ENCODE measurements around the gene BARHL1.

BARHL1 gene

GRCh38 chr9:132552041-132552440, 30.4 kb upstream of the BARHL1 start:
- no peak for DNase-seq (ENCODE audit: extremely low spot score)
- TF ChIP-seq FOXM1 (IDR thresholded peaks at IDR 0.05; ENCODE audit: borderline replicate concordance) (no peak), HDGF (IDR thresholded peaks at IDR 0.05; ENCODE audit: borderline replicate concordance) (no peak), FOXK2 (IDR thresholded peaks at IDR 0.05) (no peak), LEF1 (IDR thresholded peaks at IDR 0.05; ENCODE audit: borderline replicate concordance) (no peak), ARNT (IDR thresholded peaks at IDR 0.05) (no peak), L3MBTL2 (conservative IDR thresholded peaks at IDR 0.05) (no peak), SUZ12 (IDR thresholded peaks at IDR 0.05) (no peak), NFRKB (IDR thresholded peaks at IDR 0.05) (no peak), BHLHE40 (IDR thresholded peaks at IDR 0.05; ENCODE audit: borderline replicate concordance) (no peak), SP1 (IDR thresholded peaks at IDR 0.05) (no peak), ZNF384 (IDR thresholded peaks at IDR 0.05) (no peak)
- CTCF ChIA-PET = interaction anchor here (0.7 kb wide), 1 partner anchor 13 kb away, joined by 3 read pairs; no protein-coding TSS in a partner anchor
- POLR2A ChIA-PET = no interaction called here

DNA sequence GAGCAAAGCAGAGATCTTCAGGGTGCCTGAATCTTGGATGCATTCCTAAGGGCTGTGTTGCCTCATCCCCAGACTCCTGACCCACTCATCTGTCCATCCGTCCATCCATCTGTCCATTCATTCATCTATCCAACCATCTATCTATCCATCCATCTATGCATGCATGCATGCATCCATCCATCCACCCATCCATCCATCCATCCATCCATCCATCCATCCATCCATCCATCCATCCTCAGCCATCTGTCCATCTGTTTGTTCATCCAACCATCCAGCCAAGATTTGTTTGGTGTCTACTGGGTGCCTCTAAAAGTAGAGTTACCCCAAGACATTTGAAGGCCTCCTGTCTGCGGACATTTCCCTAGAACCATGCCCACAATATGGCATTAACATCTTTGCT, 27.7 kb upstream of the BARHL1 start:
- CTCF ChIA-PET = no interaction called here
- POLR2A ChIA-PET = no interaction called here
- DNase-seq (ENCODE audit: extremely low spot score) = no peak
- no peak for TF ChIP-seq FOXA1 (IDR thresholded peaks at IDR 0.05)
- TF ChIP-seq BHLHE40 (IDR thresholded peaks at IDR 0.05; ENCODE audit: borderline replicate concordance) = no peak
- no peak for TF ChIP-seq PKNOX1 (IDR thresholded peaks at IDR 0.05)
- TF ChIP-seq ELF4 (IDR thresholded peaks at IDR 0.05) = no peak
- TF ChIP-seq CTBP1 (IDR thresholded peaks at IDR 0.05; ENCODE audit: borderline replicate concordance) = no peak
- no peak for TF ChIP-seq ZNF384 (IDR thresholded peaks at IDR 0.05)
- TF ChIP-seq NFRKB (IDR thresholded peaks at IDR 0.05) = no peak
- TF ChIP-seq LEF1 (IDR thresholded peaks at IDR 0.05; ENCODE audit: borderline replicate concordance) = no peak
- TF ChIP-seq SUZ12 (IDR thresholded peaks at IDR 0.05) = no peak
- TF ChIP-seq FOXK2 (IDR thresholded peaks at IDR 0.05) = no peak
- no peak for TF ChIP-seq L3MBTL2 (conservative IDR thresholded peaks at IDR 0.05)
- no peak for TF ChIP-seq ARNT (IDR thresholded peaks at IDR 0.05)
- TF ChIP-seq SP1 (IDR thresholded peaks at IDR 0.05) = no peak
- no peak for TF ChIP-seq FOXM1 (IDR thresholded peaks at IDR 0.05; ENCODE audit: borderline replicate concordance)
- TF ChIP-seq TARDBP (IDR thresholded peaks at IDR 0.05) = no peak

GRCh38 chr9:132555528-132555927, 26.9 kb upstream of the BARHL1 start:
- TF ChIP-seq NFRKB (IDR thresholded peaks at IDR 0.05) (no peak), L3MBTL2 (conservative IDR thresholded peaks at IDR 0.05) (no peak), SUZ12 (IDR thresholded peaks at IDR 0.05) (no peak), BHLHE40 (IDR thresholded peaks at IDR 0.05; ENCODE audit: borderline replicate concordance) (no peak), LEF1 (IDR thresholded peaks at IDR 0.05; ENCODE audit: borderline replicate concordance) (no peak), TARDBP (IDR thresholded peaks at IDR 0.05) (no peak), PKNOX1 (IDR thresholded peaks at IDR 0.05) (no peak), CTBP1 (IDR thresholded peaks at IDR 0.05; ENCODE audit: borderline replicate concordance) (no peak), FOXK2 (IDR thresholded peaks at IDR 0.05) (no peak), FOXA1 (IDR thresholded peaks at IDR 0.05) (no peak), ELF4 (IDR thresholded peaks at IDR 0.05) (no peak), FOXM1 (IDR thresholded peaks at IDR 0.05; ENCODE audit: borderline replicate concordance) (no peak), SP1 (IDR thresholded peaks at IDR 0.05) (no peak), ARNT (IDR thresholded peaks at IDR 0.05) (no peak), ZNF384 (IDR thresholded peaks at IDR 0.05) (no peak), HDGF (IDR thresholded peaks at IDR 0.05; ENCODE audit: borderline replicate concordance) (no peak)
- DNase-seq (ENCODE audit: extremely low spot score) = no peak
- ChIA-PET CTCF (no interaction called here), POLR2A (no interaction called here)

GRCh38 chr9:132556235-132556634, 26.2 kb upstream of the BARHL1 start:
- TF ChIP-seq ZNF384 (IDR thresholded peaks at IDR 0.05) = no peak
- no peak for DNase-seq (ENCODE audit: extremely low spot score)
- ChIA-PET POLR2A (no interaction called here), CTCF (no interaction called here)

DNA sequence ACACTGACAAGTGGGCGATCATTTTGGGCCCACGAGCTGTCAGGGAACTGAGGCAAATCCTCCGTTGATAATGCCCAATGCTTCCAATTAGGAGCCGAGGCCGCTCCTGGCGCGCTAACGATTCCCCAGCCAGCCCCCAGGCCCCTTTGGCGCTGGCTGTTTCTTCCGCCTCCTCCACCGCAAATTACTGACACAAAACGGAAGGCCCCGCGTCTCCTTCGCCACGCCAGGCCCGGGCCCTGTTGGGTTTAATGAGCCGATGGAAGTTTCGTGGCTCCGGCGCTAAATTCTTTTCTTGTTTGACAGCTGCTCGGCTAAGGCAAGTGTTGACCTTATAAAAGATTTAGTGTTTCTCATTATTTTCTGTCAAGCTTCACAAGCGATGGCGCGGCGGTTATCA, 25.7 kb upstream of the BARHL1 start:
- POLR2A ChIA-PET = no interaction called here
- no peak for DNase-seq (ENCODE audit: extremely low spot score)
- TF ChIP-seq TARDBP (IDR thresholded peaks at IDR 0.05) (no peak), FOXA1 (IDR thresholded peaks at IDR 0.05) (no peak), L3MBTL2 (conservative IDR thresholded peaks at IDR 0.05) (no peak), NFRKB (IDR thresholded peaks at IDR 0.05) (no peak)
- CTCF ChIA-PET = no interaction called here

DNA sequence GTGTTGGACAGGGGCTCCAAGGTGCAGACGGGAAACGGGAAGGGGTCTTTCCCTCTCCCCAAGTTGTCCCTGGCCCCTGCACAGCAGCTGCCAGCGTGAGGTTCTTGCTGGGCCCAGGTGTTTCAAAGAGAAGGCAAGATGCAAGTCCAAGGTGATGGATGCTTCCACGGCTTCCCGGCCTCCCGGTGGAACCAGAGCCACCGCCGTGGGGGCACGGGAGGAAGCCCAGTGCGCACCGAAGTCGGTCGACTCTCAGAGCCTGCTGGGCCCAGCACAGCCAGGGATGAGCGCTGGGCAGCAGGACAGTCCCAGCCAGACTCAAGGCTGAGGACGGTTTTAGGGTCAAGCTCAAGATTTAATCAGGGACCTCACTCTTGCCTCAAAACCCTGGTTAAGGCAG, 25.2 kb upstream of the BARHL1 start:
- POLR2A ChIA-PET = no interaction called here
- CTCF ChIA-PET = interaction anchor here (1.0 kb wide), 1 partner anchor 10 kb away, joined by 6 read pairs; no protein-coding TSS in a partner anchor
- TF ChIP-seq LEF1 (IDR thresholded peaks at IDR 0.05; ENCODE audit: borderline replicate concordance) (no peak), L3MBTL2 (conservative IDR thresholded peaks at IDR 0.05) (no peak)
- no peak for DNase-seq (ENCODE audit: extremely low spot score)

DNA sequence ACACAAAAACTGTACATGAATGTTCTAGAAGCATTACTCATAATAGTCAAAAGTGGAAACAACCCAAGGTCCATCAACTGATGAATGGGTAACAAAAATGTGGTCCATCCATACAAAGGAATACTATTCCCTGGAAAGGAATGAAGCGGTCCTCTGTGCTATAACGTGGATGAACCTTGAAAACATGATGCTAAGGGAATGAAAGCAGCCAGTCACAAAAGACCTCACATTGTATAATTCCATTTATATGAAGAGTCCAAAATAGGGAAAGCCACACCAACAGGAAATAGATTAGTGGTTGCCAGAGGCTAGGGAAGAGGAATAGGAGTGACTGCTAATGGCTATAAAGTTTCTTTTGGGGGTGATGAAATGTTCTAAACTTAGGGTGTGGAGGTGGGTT, 22.7 kb upstream of the BARHL1 start:
- TF ChIP-seq SP1 (IDR thresholded peaks at IDR 0.05) (no peak), ELF4 (IDR thresholded peaks at IDR 0.05) (no peak), HDGF (IDR thresholded peaks at IDR 0.05; ENCODE audit: borderline replicate concordance) (no peak), FOXK2 (IDR thresholded peaks at IDR 0.05) (no peak), SUZ12 (IDR thresholded peaks at IDR 0.05) (no peak), ARNT (IDR thresholded peaks at IDR 0.05) (no peak), FOXM1 (IDR thresholded peaks at IDR 0.05; ENCODE audit: borderline replicate concordance) (no peak), NFRKB (IDR thresholded peaks at IDR 0.05) (no peak), BHLHE40 (IDR thresholded peaks at IDR 0.05; ENCODE audit: borderline replicate concordance) (no peak), PKNOX1 (IDR thresholded peaks at IDR 0.05) (no peak), CTBP1 (IDR thresholded peaks at IDR 0.05; ENCODE audit: borderline replicate concordance) (no peak), LEF1 (IDR thresholded peaks at IDR 0.05; ENCODE audit: borderline replicate concordance) (no peak), L3MBTL2 (conservative IDR thresholded peaks at IDR 0.05) (no peak), FOXA1 (IDR thresholded peaks at IDR 0.05) (no peak), TARDBP (IDR thresholded peaks at IDR 0.05) (no peak), ZNF384 (IDR thresholded peaks at IDR 0.05) (no peak)
- ChIA-PET POLR2A (interaction anchor here (1.0 kb wide), 1 partner anchor 10 kb away, joined by 3 read pairs; no protein-coding TSS in a partner anchor), CTCF (no interaction called here)
- no peak for DNase-seq (ENCODE audit: extremely low spot score)
